CD4-positive, CD25-positive, alpha-beta regulatory T cell (primary cell): ENCODE results near the gene TNFRSF14. TPM values are rescaled to one million over a fixed set of nuclear protein-coding genes. Genes with fewer than 3 reads are reported as not detected.
A peak's percentile ranks its signal among the peaks of the same experiment; 100 is the strongest.
"Not testable (repeated sequence)": the region's sequence is repeated elsewhere in the genome, so short reads cannot be mapped to it uniquely, and the experiment has no call there.

Experiments
- ATAC-seq, 2 donors: fragments of 150-1000 bp; cut with Tn5 transposase; one replicate each; pipeline ENCODE4 v1.10.0; 2021; ENCODE audit warnings: low read depth in 2 of 2, moderate number of reproducible peaks in 2 of 2, moderate library complexity in 1 of 2
- DNase-seq, 3 donors: peaks; one replicate each; pipeline versions ENCODE4 v3.0.0 to v3.0.0-alpha.2; 2012 to 2022; ENCODE audit warnings: mixed read lengths in 1 of 3
- H3K27ac ChIP-seq: one replicate; pipeline ENCODE4 v1.7.0; 2013; ENCODE audit warnings: mild to moderate bottlenecking, low read length; ENCODE audit not compliant: insufficient read depth, poor library complexity, severe bottlenecking
- H3K27me3 ChIP-seq: one replicate; pipeline ENCODE4 v1.7.0; 2013; ENCODE audit warnings: low read length; ENCODE audit not compliant: control insufficient read depth, insufficient read depth
- H3K36me3 ChIP-seq: one replicate; pipeline ENCODE4 v1.7.0; 2013; ENCODE audit warnings: mild to moderate bottlenecking, low read length, moderate library complexity; ENCODE audit not compliant: control insufficient read depth, insufficient read depth
- H3K4me1 ChIP-seq: 2 replicates; pipeline ENCODE4 v1.7.0; 2013; ENCODE audit warnings: mild to moderate bottlenecking, low read length; ENCODE audit not compliant: insufficient read depth, control insufficient read depth, poor library complexity, severe bottlenecking
- H3K4me3 ChIP-seq: one replicate; pipeline ENCODE4 v1.7.0; 2013; ENCODE audit warnings: low read depth, mild to moderate bottlenecking, low read length, moderate library complexity
- H3K9me3 ChIP-seq, 2 experiments: 1 replicate in 1 of 2; 2 replicates in 1 of 2; pipeline ENCODE4 v1.7.0; 2013; ENCODE audit warnings: low read length in 2 of 2, mild to moderate bottlenecking in 1 of 2, moderate library complexity in 1 of 2; ENCODE audit not compliant: control insufficient read depth in 2 of 2
- H3K27ac Mint-ChIP-seq, 3 donors: one replicate each; pipeline ENCODE4 v1.8.0; 2020 to 2022; ENCODE audit warnings: mild to moderate bottlenecking in 3 of 3, mixed read lengths in 3 of 3, moderate library complexity in 2 of 3
- H3K27me3 Mint-ChIP-seq: one replicate; pipeline ENCODE4 v1.8.0; 2022; ENCODE audit warnings: mild to moderate bottlenecking, mixed read lengths
- H3K36me3 Mint-ChIP-seq: one replicate; pipeline ENCODE4 v1.8.0; 2020; ENCODE audit warnings: mixed read lengths
- H3K4me1 Mint-ChIP-seq, 4 donors: one replicate each; pipeline ENCODE4 v1.8.0; 2020 to 2022; ENCODE audit warnings: mixed read lengths in 4 of 4, mild to moderate bottlenecking in 1 of 4
- H3K4me3 Mint-ChIP-seq, 4 donors: one replicate each; pipeline ENCODE4 v1.8.0; 2020 to 2022; ENCODE audit warnings: mild to moderate bottlenecking in 4 of 4, mixed read lengths in 4 of 4, moderate library complexity in 3 of 4
- H3K9me3 Mint-ChIP-seq, 7 donors: one replicate each; pipeline ENCODE4 v1.8.0; 2020 to 2022; ENCODE audit warnings: mixed read lengths in 7 of 7, mild to moderate bottlenecking in 3 of 7, moderate library complexity in 2 of 7
- polyA plus RNA-seq, 4 donors: library from polyadenylated mRNA; unstranded; fragments of 300-500 nt; fragmentation: Illumina TruSeq; gene quantifications; one replicate each; pipeline ENCODE4 v1.2.3, GENCODE V29; 2021
- total RNA-seq: library from RNA; stranded (reverse); gene quantifications from one replicate; pipeline ENCODE4 v1.2.3, GENCODE V29; 2022

TNFRSF14 gene
- total and polyA plus RNA-seq, 5 donors from 2014 or later, result 57.3 to 235 (median 74.2) TPM

GRCh38 chr1:2568187-2568816 lies 12.1 kb downstream of the TNFRSF14 start:
- not testable (repeated sequence) for ATAC-seq, H3K36me3 Mint-ChIP-seq, DNase-seq, H3K27ac ChIP-seq, H3K9me3 ChIP-seq, H3K27me3 ChIP-seq, H3K4me3 ChIP-seq, H3K4me1 Mint-ChIP-seq, H3K36me3 ChIP-seq, H3K27me3 Mint-ChIP-seq, H3K4me1 ChIP-seq, H3K9me3 Mint-ChIP-seq, H3K27ac Mint-ChIP-seq, H3K4me3 Mint-ChIP-seq

GRCh38 chr1:2569060-2569459 lies 12.9 kb downstream of the TNFRSF14 start:
- no peak overlapping the region for H3K27ac ChIP-seq
- Mint-ChIP-seq H3K27me3 (no peaks in the 10 kb centered on the region), H3K4me1 (peaks cover 0 to 8% (median 2%) of the 10 kb centered on the region in 4 donors), H3K9me3 (peaks cover 0 to 9% (median 7%) of the 10 kb centered on the region in 7 donors), H3K36me3 (peaks cover 6% of the 10 kb centered on the region), H3K27ac (no peak overlapping the region), H3K4me3 (no peak overlapping the region)
- no peak for DNase-seq
- no peak for ATAC-seq
- no peaks in the 10 kb centered on the region for H3K4me1 ChIP-seq
- H3K36me3 ChIP-seq, result no peaks in the 10 kb centered on the region
- no peak overlapping the region for H3K4me3 ChIP-seq
- no peaks in the 10 kb centered on the region for H3K27me3 ChIP-seq
- H3K9me3 ChIP-seq, result peaks cover 0 to 8% of the 10 kb centered on the region in 2 experiments

- H3K27me3 ChIP-seq, ATAC-seq, H3K4me3 Mint-ChIP-seq, H3K36me3 ChIP-seq, H3K4me1 ChIP-seq, H3K9me3 Mint-ChIP-seq, H3K36me3 Mint-ChIP-seq, H3K27ac Mint-ChIP-seq, H3K9me3 ChIP-seq, H3K4me1 Mint-ChIP-seq, DNase-seq, H3K27me3 Mint-ChIP-seq, H3K4me3 ChIP-seq, H3K27ac ChIP-seq: not testable (repeated sequence)
Observed at GRCh38 chr1:2569703-2570102, 13.5 kb downstream of the TNFRSF14 start.

GRCh38 chr1:2570332-2570731 lies 14.2 kb downstream of the TNFRSF14 start:
- no peak overlapping the region for H3K27ac Mint-ChIP-seq
- ATAC-seq, result no peak
- H3K27me3 ChIP-seq, result no peaks in the 10 kb centered on the region

GRCh38 chr1:2571348-2571747 lies 15.2 kb downstream of the TNFRSF14 start:
- Histone ChIP-seq H3K27me3 (no peaks in the 10 kb centered on the region), H3K4me1 (peaks cover 7% of the 10 kb centered on the region), H3K36me3 (no peaks in the 10 kb centered on the region), H3K9me3 (peaks cover 0 to 8% of the 10 kb centered on the region in 2 experiments), H3K27ac (no peak overlapping the region), H3K4me3 (no peak overlapping the region)
- ATAC-seq, result no peak
- H3K4me3 Mint-ChIP-seq, result no peak overlapping the region
- H3K27ac Mint-ChIP-seq, result no peak overlapping the region
- no peaks in the 10 kb centered on the region for H3K27me3 Mint-ChIP-seq
- DNase-seq, result no peak
- H3K9me3 Mint-ChIP-seq, result peaks cover 0 to 9% (median 7%) of the 10 kb centered on the region in 7 donors
- H3K36me3 Mint-ChIP-seq, result peaks cover 6% of the 10 kb centered on the region
- peaks cover 0 to 14% (median 3%) of the 10 kb centered on the region in 4 donors for H3K4me1 Mint-ChIP-seq

More at GRCh38 chr1:2570332-2570731, 14.2 kb downstream of the TNFRSF14 start:
- Mint-ChIP-seq H3K4me1 (peaks cover 0 to 8% (median 3%) of the 10 kb centered on the region in 4 donors), H3K4me3 (no peak overlapping the region), H3K9me3 (peaks cover 0 to 9% (median 7%) of the 10 kb centered on the region in 7 donors), H3K36me3 (peaks cover 6% of the 10 kb centered on the region), H3K27me3 (no peaks in the 10 kb centered on the region)
- H3K4me3 ChIP-seq, result no peak overlapping the region
- DNase-seq, result no peak
- H3K27ac ChIP-seq, result no peak overlapping the region
- H3K36me3 ChIP-seq, result no peaks in the 10 kb centered on the region
- no peaks in the 10 kb centered on the region for H3K4me1 ChIP-seq
- peaks cover 0 to 8% of the 10 kb centered on the region in 2 experiments for H3K9me3 ChIP-seq

GRCh38 chr1:2573250-2573920 lies 17.2 kb downstream of the TNFRSF14 start:
- Mint-ChIP-seq H3K27me3 (no peaks in the 10 kb centered on the region), H3K27ac (no peak overlapping the region), H3K4me3 (peak overlapping the region in 1 of 4 donors; percentile 69), H3K4me1 (peaks cover 0 to 30% (median 7%) of the 10 kb centered on the region in 4 donors), H3K36me3 (peaks cover 6% of the 10 kb centered on the region), H3K9me3 (peaks cover 0 to 9% (median 7%) of the 10 kb centered on the region in 7 donors)
- H3K36me3 ChIP-seq, result no peaks in the 10 kb centered on the region
- H3K4me3 ChIP-seq, result no peak overlapping the region
- peaks cover 26% of the 10 kb centered on the region for H3K4me1 ChIP-seq
- no peak overlapping the region for H3K27ac ChIP-seq
- H3K27me3 ChIP-seq, result no peaks in the 10 kb centered on the region
- ATAC-seq, result no peak
- no peak for DNase-seq
- H3K9me3 ChIP-seq, result peaks cover 0 to 8% of the 10 kb centered on the region in 2 experiments

- no peak overlapping the region for H3K27ac Mint-ChIP-seq
- peaks cover 0 to 9% (median 7%) of the 10 kb centered on the region in 7 donors for H3K9me3 Mint-ChIP-seq
- Histone ChIP-seq H3K36me3 (no peaks in the 10 kb centered on the region), H3K9me3 (peaks cover 0 to 8% of the 10 kb centered on the region in 2 experiments), H3K4me1 (peaks cover 36% of the 10 kb centered on the region), H3K27ac (no peak overlapping the region), H3K4me3 (no peak overlapping the region), H3K27me3 (no peaks in the 10 kb centered on the region)
- no peak for ATAC-seq
- peaks cover 5 to 40% (median 15%) of the 10 kb centered on the region in 4 donors for H3K4me1 Mint-ChIP-seq
- no peak overlapping the region for H3K4me3 Mint-ChIP-seq
- H3K27me3 Mint-ChIP-seq, result no peaks in the 10 kb centered on the region
- H3K36me3 Mint-ChIP-seq, result peaks cover 6% of the 10 kb centered on the region
- DNase-seq, result no peak
Observed at GRCh38 chr1:2574350-2574749, 18.2 kb downstream of the TNFRSF14 start.
